Measurements from ENCODE around the gene FILIP1L. TPM values are rescaled to one million over a fixed set of nuclear protein-coding genes. Genes with fewer than 3 reads are reported as not detected.

Gene FILIP1L
- polyA plus RNA-seq, 3 donors = 0.13 to 0.40 (median 0.25) TPM

DNA sequence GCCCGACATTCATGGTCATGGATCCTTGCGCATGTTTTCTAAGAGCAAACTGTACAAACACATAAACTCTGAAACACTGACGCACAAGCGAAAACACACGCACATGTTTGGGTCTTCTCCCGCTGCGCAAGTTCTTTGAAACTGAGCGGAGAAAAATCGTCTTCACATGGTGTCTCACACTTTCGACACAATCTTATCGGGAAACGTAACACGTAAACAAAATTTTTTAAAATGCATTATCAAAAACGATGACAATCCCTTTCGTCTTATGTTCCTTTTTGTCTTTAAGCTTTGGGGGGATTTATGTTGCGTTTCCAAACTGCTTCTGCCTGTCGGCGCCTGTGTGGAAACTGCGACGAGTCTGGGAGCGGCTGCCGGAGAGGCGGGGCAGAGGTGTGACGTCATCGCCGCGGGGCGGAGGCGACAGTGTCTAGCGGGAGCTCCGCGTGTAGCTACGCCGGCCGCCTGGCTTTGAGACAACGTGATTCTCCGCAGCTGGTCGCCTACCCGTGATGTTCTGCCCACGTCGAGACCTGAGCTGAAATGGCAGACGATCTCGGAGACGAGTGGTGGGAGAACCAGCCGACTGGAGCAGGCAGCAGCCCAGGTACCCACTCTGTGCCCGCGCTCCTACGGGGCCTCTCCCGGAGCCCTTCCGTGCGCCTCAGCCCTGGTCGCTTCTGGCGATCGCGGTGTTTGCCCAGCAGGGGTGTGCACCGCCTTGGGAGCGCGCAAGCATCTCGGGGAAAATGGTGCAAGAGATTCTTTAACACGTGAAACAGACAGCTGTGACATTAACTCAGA lies 296.7 kb downstream of the FILIP1L start, which contains the start of gene CMSS1:
Gene CMSS1, plus strand, starts transcription at position 426 of the 804 bp plus-strand sequence.
- H3K36me3 Mint-ChIP-seq = no peaks in the 10 kb centered on the region
- Histone ChIP-seq H3K9ac (ENCODE audit: insufficient read depth, low read length, poor library complexity, severe bottlenecking) (peak within 1 kb of the TSS; percentile 73), H3K27ac (ENCODE audit: low read depth in 1 of 2, low read length in 2 of 2) (peak within 1 kb of the TSS; percentile 86 to 96), H3K27me3 (ENCODE audit: control insufficient read depth in 2 of 2, insufficient read depth in 2 of 2, low read length in 2 of 2) (no peaks in the 10 kb centered on the region), H3K4me3 (replicated peaks in 1 of 3; ENCODE audit: low read depth in 2 of 3, low read length in 3 of 3) (peak within 1 kb of the TSS; percentile 41 to 80 (median 77)), H3K36me3 (replicated peaks in 1 of 2; ENCODE audit: control insufficient read depth in 1 of 2, insufficient read depth in 2 of 2, low read length in 2 of 2) (no peaks in the 10 kb centered on the region), H3K4me1 (ENCODE audit: control insufficient read depth in 1 of 2, insufficient read depth in 2 of 2, low read length in 2 of 2) (peaks cover 16 to 19% of the 10 kb centered on the region in 2 donors), H4K20me1 (ENCODE audit: insufficient read depth, low read length) (no peaks in the 10 kb centered on the region), H3K79me2 (ENCODE audit: insufficient read depth, low read length) (no peaks in the 10 kb centered on the region), H3K4me2 (replicated peaks; ENCODE audit: extremely low read depth, low read length, poor library complexity, severe bottlenecking) (peak within 1 kb of the TSS; percentile 87), H3K9me3 (replicated peaks in 1 of 2; ENCODE audit: control insufficient read depth in 1 of 2, insufficient read depth in 1 of 2, low read length in 2 of 2) (no peaks in the 10 kb centered on the region), H2AFZ (ENCODE audit: insufficient read depth, low read depth, low read length, poor library complexity, severe bottlenecking) (peak within 1 kb of the TSS; percentile 84)
- WGBS (ENCODE audit: insufficient coverage) = 0% methylated on average over 56 of the region's 60 CpGs
- peaks cover 18% of the 10 kb centered on the region for H3K4me1 Mint-ChIP-seq
- peak within 1 kb of the TSS; percentile 90 to 95 for H3K4me3 Mint-ChIP-seq
- DNase-seq = peak; percentile 87 to 90 (median 89)
- intact Hi-C loops (cut with micrococcal nuclease) = loop anchor here in 1 of 2 donors (10.0 kb wide), 1 partner anchor 887 kb away; the partner anchor contains the start of gene TFG
- peaks cover 0 to 3% (median 2%) of the 10 kb centered on the region in 3 donors for H3K27me3 Mint-ChIP-seq (ENCODE audit: low read depth in 3 of 3)
- TF ChIP-seq, protein P1, sequence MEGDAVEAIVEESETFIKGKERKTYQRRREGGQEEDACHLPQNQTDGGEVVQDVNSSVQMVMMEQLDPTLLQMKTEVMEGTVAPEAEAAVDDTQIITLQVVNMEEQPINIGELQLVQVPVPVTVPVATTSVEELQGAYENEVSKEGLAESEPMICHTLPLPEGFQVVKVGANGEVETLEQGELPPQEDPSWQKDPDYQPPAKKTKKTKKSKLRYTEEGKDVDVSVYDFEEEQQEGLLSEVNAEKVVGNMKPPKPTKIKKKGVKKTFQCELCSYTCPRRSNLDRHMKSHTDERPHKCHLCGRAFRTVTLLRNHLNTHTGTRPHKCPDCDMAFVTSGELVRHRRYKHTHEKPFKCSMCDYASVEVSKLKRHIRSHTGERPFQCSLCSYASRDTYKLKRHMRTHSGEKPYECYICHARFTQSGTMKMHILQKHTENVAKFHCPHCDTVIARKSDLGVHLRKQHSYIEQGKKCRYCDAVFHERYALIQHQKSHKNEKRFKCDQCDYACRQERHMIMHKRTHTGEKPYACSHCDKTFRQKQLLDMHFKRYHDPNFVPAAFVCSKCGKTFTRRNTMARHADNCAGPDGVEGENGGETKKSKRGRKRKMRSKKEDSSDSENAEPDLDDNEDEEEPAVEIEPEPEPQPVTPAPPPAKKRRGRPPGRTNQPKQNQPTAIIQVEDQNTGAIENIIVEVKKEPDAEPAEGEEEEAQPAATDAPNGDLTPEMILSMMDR (IDR thresholded peaks at IDR 0.05) = peak; percentile 19
- H3K27ac Mint-ChIP-seq = peak within 1 kb of the TSS; percentile 97 to 99 (median 98)
- H3K9me3 Mint-ChIP-seq = no peaks in the 10 kb centered on the region

DNA sequence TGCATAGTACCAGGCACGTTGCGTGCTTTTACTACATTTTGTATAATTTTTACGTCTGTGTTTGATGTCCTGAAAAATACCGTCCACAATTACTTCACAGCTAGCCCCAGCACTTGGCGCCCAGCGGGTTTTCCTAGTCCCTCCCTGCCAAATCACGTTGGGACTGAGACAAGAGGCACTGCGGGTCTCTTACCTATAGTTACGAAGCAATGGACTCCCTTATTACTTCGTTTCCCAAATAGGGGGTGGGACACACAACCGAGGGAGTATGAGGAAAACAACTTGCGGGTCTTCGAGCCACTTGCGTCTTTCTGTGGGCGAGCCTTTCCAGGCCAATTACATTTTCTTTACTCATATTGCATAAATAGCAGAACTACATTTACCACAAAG lies 297.3 kb downstream of the FILIP1L start:
- H3K27ac Mint-ChIP-seq = peak overlapping the region in 6 of 7 donors; percentile 97 to 99 (median 98)
- H3K36me3 Mint-ChIP-seq = no peaks in the 10 kb centered on the region
- Histone ChIP-seq H3K36me3 (replicated peaks in 1 of 2; ENCODE audit: control insufficient read depth in 1 of 2, insufficient read depth in 2 of 2, low read length in 2 of 2) (no peaks in the 10 kb centered on the region), H3K9ac (ENCODE audit: insufficient read depth, low read length, poor library complexity, severe bottlenecking) (peak overlapping the region; percentile 73), H3K4me1 (ENCODE audit: control insufficient read depth in 1 of 2, insufficient read depth in 2 of 2, low read length in 2 of 2) (peaks cover 16 to 19% of the 10 kb centered on the region in 2 donors), H4K20me1 (ENCODE audit: insufficient read depth, low read length) (no peaks in the 10 kb centered on the region), H2AFZ (ENCODE audit: insufficient read depth, low read depth, low read length, poor library complexity, severe bottlenecking) (peak overlapping the region; percentile 84), H3K4me2 (replicated peaks; ENCODE audit: extremely low read depth, low read length, poor library complexity, severe bottlenecking) (peak overlapping the region; percentile 87), H3K9me3 (replicated peaks in 1 of 2; ENCODE audit: control insufficient read depth in 1 of 2, insufficient read depth in 1 of 2, low read length in 2 of 2) (no peaks in the 10 kb centered on the region), H3K4me3 (replicated peaks in 1 of 3; ENCODE audit: low read depth in 2 of 3, low read length in 3 of 3) (peak overlapping the region; percentile 41 to 80 (median 77)), H3K27ac (ENCODE audit: low read depth in 1 of 2, low read length in 2 of 2) (peak overlapping the region; percentile 86 to 96), H3K27me3 (ENCODE audit: control insufficient read depth in 2 of 2, insufficient read depth in 2 of 2, low read length in 2 of 2) (no peaks in the 10 kb centered on the region), H3K79me2 (ENCODE audit: insufficient read depth, low read length) (no peaks in the 10 kb centered on the region)
- peaks cover 0 to 5% (median 3%) of the 10 kb centered on the region in 3 donors for H3K27me3 Mint-ChIP-seq (ENCODE audit: low read depth in 3 of 3)
- TF ChIP-seq, protein P1 (IDR thresholded peaks at IDR 0.05) = no peak
- 6% methylated on average over 8 of the region's 15 CpGs for WGBS (ENCODE audit: insufficient coverage)
- peak overlapping the region; percentile 90 to 95 for H3K4me3 Mint-ChIP-seq
- peaks cover 18% of the 10 kb centered on the region for H3K4me1 Mint-ChIP-seq
- DNase-seq = no peak
- no peaks in the 10 kb centered on the region for H3K9me3 Mint-ChIP-seq
- intact Hi-C loops (cut with micrococcal nuclease) = loop anchor here in 1 of 2 donors (10.0 kb wide), 1 partner anchor 888 kb away; the partner anchor contains the start of gene TFG

Measured in CD14-positive monocyte (primary cell).